GM23338 (cell line): ENCODE data around the gene MTRFR. TPM values are rescaled to one million over a fixed set of nuclear protein-coding genes. Genes with fewer than 3 reads are reported as not detected.

ENCODE experiments used
- ATAC-seq: fragments of 200-7000 bp; cut with Tn5 transposase; 3 replicates; pipeline ENCODE4 v1.9.1; 2020
- DNase-seq: peaks from one replicate; pipeline ENCODE4 v3.0.0-alpha.2; 2015; ENCODE audit warnings: low spot score
- H2AFZ ChIP-seq: fragments of 200-600 bp; sonication (generic); 2 replicates; pipeline ENCODE4 v1.8.0; 2016; ENCODE audit warnings: antibody characterized with exemption, mild to moderate bottlenecking, moderate library complexity
- H3F3A ChIP-seq: fragments of 200-600 bp; sonication (generic); replicated peaks from 2 replicates; pipeline ENCODE4 v1.8.0; 2017; ENCODE audit warnings: antibody characterized with exemption, mixed run types, low read depth
- H3K27ac ChIP-seq: fragments of 200-600 bp; sonication (generic); 2 replicates; pipeline ENCODE4 v1.6.1; 2016; ENCODE audit warnings: low read depth
- H3K27me3 ChIP-seq: fragments of 200-600 bp; sonication (generic); 2 replicates; pipeline ENCODE4 v1.8.0; 2016; ENCODE audit warnings: mild to moderate bottlenecking, mixed run types, moderate library complexity; ENCODE audit not compliant: insufficient read depth
- H3K36me3 ChIP-seq: fragments of 200-600 bp; sonication (generic); 2 replicates; pipeline ENCODE4 v1.8.0; 2016; ENCODE audit warnings: mild to moderate bottlenecking; ENCODE audit not compliant: insufficient read depth
- H3K4me1 ChIP-seq: fragments of 200-600 bp; sonication (generic); 2 replicates; pipeline ENCODE4 v1.8.0; 2016; ENCODE audit warnings: mild to moderate bottlenecking, moderate library complexity; ENCODE audit not compliant: insufficient read depth
- H3K4me2 ChIP-seq: fragments of 200-600 bp; sonication (generic); 2 replicates; pipeline ENCODE4 v1.7.1; 2017; ENCODE audit warnings: mixed run types
- H3K4me3 ChIP-seq: fragments of 200-600 bp; sonication (generic); 2 replicates; pipeline ENCODE4 v1.6.1; 2016; ENCODE audit warnings: mixed run types
- H3K79me2 ChIP-seq: fragments of 200-600 bp; sonication (generic); replicated peaks from 2 replicates; pipeline ENCODE4 v1.8.0; 2017; ENCODE audit warnings: mild to moderate bottlenecking; ENCODE audit not compliant: insufficient read depth
- H3K9me2 ChIP-seq: fragments of 200-600 bp; sonication (generic); 2 replicates; pipeline ENCODE4 v1.8.0; 2017; ENCODE audit not compliant: insufficient read depth
- H4K20me1 ChIP-seq: fragments of 200-600 bp; sonication (generic); replicated peaks from 2 replicates; pipeline ENCODE4 v1.8.0; 2017; ENCODE audit warnings: mild to moderate bottlenecking; ENCODE audit not compliant: insufficient read depth
- H3K27ac Mint-ChIP-seq: 2 replicates; pipeline ENCODE4 v1.8.0; 2020; ENCODE audit warnings: inconsistent platforms, mild to moderate bottlenecking, moderate library complexity, mixed read lengths
- H3K27me3 Mint-ChIP-seq: 3 replicates; pipeline ENCODE4 v1.8.0; 2022; ENCODE audit warnings: low read depth, mild to moderate bottlenecking, moderate library complexity, mixed read lengths, inconsistent platforms; ENCODE audit not compliant: insufficient read depth, poor library complexity
- H3K36me3 Mint-ChIP-seq: 3 replicates; pipeline ENCODE4 v1.8.0; 2021; ENCODE audit warnings: low read depth, mild to moderate bottlenecking, inconsistent platforms, moderate library complexity, mixed read lengths
- H3K4me1 Mint-ChIP-seq: 3 replicates; pipeline ENCODE4 v1.8.0; 2020; ENCODE audit warnings: mild to moderate bottlenecking, inconsistent platforms, mixed read lengths
- H3K4me3 Mint-ChIP-seq: 3 replicates; pipeline ENCODE4 v1.8.0; 2021; ENCODE audit warnings: moderate library complexity, mild to moderate bottlenecking, inconsistent platforms, mixed read lengths
- H3K9me3 Mint-ChIP-seq: 3 replicates; pipeline ENCODE4 v1.8.0; 2020; ENCODE audit warnings: moderate library complexity, mild to moderate bottlenecking, inconsistent platforms, mixed read lengths
- CREB1 ChIP-seq: fragments of 250-450 bp; sonication (Bioruptor Pico); IDR thresholded peaks from 2 replicates; pipeline ENCODE4 v1.5.0; 2020; ENCODE audit warnings: low read depth, mild to moderate bottlenecking, moderate library complexity
- EZH2 ChIP-seq: fragments of 200-600 bp; sonication (generic); IDR thresholded peaks from one replicate; pipeline ENCODE4 v1.8.0; 2017; ENCODE audit warnings: antibody characterized with exemption, mild to moderate bottlenecking, low read depth; ENCODE audit not compliant: unreplicated experiment
- EZH2phosphoT487 ChIP-seq: fragments of 200-600 bp; sonication (generic); IDR thresholded peaks from one replicate; pipeline ENCODE4 v1.8.1; 2018; ENCODE audit warnings: antibody characterized with exemption; ENCODE audit not compliant: unreplicated experiment
- JUNB ChIP-seq: IDR thresholded peaks from one replicate; pipeline ENCODE4 v1.6.1; 2016; ENCODE audit warnings: antibody characterized with exemption; ENCODE audit not compliant: unreplicated experiment
- NANOG ChIP-seq: IDR thresholded peaks from 2 replicates; pipeline ENCODE4 v1.6.1; 2016; ENCODE audit warnings: antibody characterized with exemption, borderline replicate concordance
- POLR2AphosphoS5 ChIP-seq: IDR thresholded peaks from 2 replicates; pipeline ENCODE4 v1.6.1; 2016; ENCODE audit warnings: antibody characterized with exemption, low read depth
- ZNF114 ChIP-seq: fragments of 250-450 bp; sonication (Bioruptor Pico); IDR thresholded peaks from 2 replicates; pipeline ENCODE4 v1.5.0; 2020; ENCODE audit warnings: mild to moderate bottlenecking, moderate library complexity
- ZNF331 ChIP-seq: fragments of 250-450 bp; sonication (Bioruptor Pico); IDR thresholded peaks from 2 replicates; pipeline ENCODE4 v1.5.0; 2020; ENCODE audit warnings: low read depth, mild to moderate bottlenecking, moderate library complexity
- polyA plus RNA-seq: library from polyadenylated mRNA; unstranded; fragments of >200 nt; fragmentation: Nextera tagmentation; extraction: Ambion mirVana; gene quantifications from 2 replicates; pipeline ENCODE4 v1.2.1, GENCODE V29; 2016
- total RNA-seq: library from RNA; depleted of rRNA; stranded (reverse); fragments of >200 nt; shearing (Covaris generic); gene quantifications from 2 replicates; pipeline ENCODE4 v1.2.3, GENCODE V29; 2014
- TF ChIP-seq, protein P1 (sequence below): IDR thresholded peaks from 2 replicates; pipeline ENCODE4 v1.6.1; 2016; ENCODE audit warnings: antibody characterized with exemption
- TF ChIP-seq, protein P2 (sequence below): fragments of 250-450 bp; sonication (Bioruptor Pico); IDR thresholded peaks from 2 replicates; pipeline ENCODE4 v1.5.0; 2020; ENCODE audit warnings: mild to moderate bottlenecking, moderate library complexity
- TF ChIP-seq, protein P3 (sequence below), 2 experiments: fragments of 200-600 bp in 1 of 2; sonication (generic) in 1 of 2; conservative IDR thresholded peaks; 2 replicates each; pipeline versions ENCODE4 v1.5.1 to v1.6.1; 2016 to 2017; ENCODE audit warnings: antibody characterized with exemption in 2 of 2, low read depth in 2 of 2, mild to moderate bottlenecking in 2 of 2, moderate library complexity in 1 of 2
- TF ChIP-seq, protein P4 (sequence below): IDR thresholded peaks from one replicate; pipeline ENCODE4 v1.6.1; 2018; ENCODE audit warnings: antibody characterized with exemption; ENCODE audit not compliant: unreplicated experiment

Gene MTRFR
- total and polyA plus RNA-seq, 2 experiments from 2014 or later: 14.8 to 38.4 TPM

DNA sequence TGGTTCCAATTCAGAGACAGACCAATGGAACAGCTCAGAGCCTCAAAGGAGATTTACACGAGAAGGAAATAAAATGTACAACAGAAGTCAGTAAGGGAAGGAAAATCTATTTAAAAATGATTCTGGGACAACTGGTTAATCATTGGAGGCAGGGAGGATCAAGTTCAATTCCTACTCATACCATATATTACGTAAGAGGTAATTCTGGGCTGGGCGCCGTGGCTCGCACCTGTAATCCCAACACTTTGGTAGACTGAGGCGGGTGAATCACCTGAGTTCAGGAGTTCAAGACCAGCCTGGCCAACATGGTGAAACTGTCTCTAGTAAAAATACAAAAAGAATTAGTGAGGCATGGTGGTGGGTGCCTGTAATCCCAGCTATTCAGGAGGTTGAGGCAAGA, 45.6 kb upstream of the MTRFR start:
- Histone ChIP-seq H2AFZ (no peak overlapping the region), H3K9me2 (no peaks in the 10 kb centered on the region), H3K4me3 (no peak overlapping the region), H3F3A (no peaks in the 10 kb centered on the region), H3K4me1 (no peaks in the 10 kb centered on the region), H3K4me2 (no peak overlapping the region), H3K79me2 (no peaks in the 10 kb centered on the region), H3K27me3 (no peaks in the 10 kb centered on the region), H3K36me3 (0 out of 2 replicates have a peak, but pooled peaks cover 5% of the 10 kb centered on the region), H4K20me1 (no peaks in the 10 kb centered on the region; the same call in 1 of the 2 replicates), H3K27ac (no peak overlapping the region)
- Mint-ChIP-seq H3K27me3 (peaks cover 1% of the 10 kb centered on the region), H3K27ac (no peak overlapping the region), H3K36me3 (peaks cover 38% of the 10 kb centered on the region), H3K4me3 (no peak overlapping the region), H3K9me3 (no peaks in the 10 kb centered on the region), H3K4me1 (no peaks in the 10 kb centered on the region)
- DNase-seq (no peak), ATAC-seq (no peak)
- TF ChIP-seq, protein P1, sequence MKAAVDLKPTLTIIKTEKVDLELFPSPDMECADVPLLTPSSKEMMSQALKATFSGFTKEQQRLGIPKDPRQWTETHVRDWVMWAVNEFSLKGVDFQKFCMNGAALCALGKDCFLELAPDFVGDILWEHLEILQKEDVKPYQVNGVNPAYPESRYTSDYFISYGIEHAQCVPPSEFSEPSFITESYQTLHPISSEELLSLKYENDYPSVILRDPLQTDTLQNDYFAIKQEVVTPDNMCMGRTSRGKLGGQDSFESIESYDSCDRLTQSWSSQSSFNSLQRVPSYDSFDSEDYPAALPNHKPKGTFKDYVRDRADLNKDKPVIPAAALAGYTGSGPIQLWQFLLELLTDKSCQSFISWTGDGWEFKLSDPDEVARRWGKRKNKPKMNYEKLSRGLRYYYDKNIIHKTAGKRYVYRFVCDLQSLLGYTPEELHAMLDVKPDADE: no peak
- TF ChIP-seq CREB1 (no peak), EZH2phosphoT487 (no peak), EZH2 (no peak), ZNF114 (no peak), NANOG (no peak), ZNF331 (CRISPR knock-in tag) (no peak), POLR2AphosphoS5 (no peak), JUNB (no peak)
- TF ChIP-seq, protein P2, sequence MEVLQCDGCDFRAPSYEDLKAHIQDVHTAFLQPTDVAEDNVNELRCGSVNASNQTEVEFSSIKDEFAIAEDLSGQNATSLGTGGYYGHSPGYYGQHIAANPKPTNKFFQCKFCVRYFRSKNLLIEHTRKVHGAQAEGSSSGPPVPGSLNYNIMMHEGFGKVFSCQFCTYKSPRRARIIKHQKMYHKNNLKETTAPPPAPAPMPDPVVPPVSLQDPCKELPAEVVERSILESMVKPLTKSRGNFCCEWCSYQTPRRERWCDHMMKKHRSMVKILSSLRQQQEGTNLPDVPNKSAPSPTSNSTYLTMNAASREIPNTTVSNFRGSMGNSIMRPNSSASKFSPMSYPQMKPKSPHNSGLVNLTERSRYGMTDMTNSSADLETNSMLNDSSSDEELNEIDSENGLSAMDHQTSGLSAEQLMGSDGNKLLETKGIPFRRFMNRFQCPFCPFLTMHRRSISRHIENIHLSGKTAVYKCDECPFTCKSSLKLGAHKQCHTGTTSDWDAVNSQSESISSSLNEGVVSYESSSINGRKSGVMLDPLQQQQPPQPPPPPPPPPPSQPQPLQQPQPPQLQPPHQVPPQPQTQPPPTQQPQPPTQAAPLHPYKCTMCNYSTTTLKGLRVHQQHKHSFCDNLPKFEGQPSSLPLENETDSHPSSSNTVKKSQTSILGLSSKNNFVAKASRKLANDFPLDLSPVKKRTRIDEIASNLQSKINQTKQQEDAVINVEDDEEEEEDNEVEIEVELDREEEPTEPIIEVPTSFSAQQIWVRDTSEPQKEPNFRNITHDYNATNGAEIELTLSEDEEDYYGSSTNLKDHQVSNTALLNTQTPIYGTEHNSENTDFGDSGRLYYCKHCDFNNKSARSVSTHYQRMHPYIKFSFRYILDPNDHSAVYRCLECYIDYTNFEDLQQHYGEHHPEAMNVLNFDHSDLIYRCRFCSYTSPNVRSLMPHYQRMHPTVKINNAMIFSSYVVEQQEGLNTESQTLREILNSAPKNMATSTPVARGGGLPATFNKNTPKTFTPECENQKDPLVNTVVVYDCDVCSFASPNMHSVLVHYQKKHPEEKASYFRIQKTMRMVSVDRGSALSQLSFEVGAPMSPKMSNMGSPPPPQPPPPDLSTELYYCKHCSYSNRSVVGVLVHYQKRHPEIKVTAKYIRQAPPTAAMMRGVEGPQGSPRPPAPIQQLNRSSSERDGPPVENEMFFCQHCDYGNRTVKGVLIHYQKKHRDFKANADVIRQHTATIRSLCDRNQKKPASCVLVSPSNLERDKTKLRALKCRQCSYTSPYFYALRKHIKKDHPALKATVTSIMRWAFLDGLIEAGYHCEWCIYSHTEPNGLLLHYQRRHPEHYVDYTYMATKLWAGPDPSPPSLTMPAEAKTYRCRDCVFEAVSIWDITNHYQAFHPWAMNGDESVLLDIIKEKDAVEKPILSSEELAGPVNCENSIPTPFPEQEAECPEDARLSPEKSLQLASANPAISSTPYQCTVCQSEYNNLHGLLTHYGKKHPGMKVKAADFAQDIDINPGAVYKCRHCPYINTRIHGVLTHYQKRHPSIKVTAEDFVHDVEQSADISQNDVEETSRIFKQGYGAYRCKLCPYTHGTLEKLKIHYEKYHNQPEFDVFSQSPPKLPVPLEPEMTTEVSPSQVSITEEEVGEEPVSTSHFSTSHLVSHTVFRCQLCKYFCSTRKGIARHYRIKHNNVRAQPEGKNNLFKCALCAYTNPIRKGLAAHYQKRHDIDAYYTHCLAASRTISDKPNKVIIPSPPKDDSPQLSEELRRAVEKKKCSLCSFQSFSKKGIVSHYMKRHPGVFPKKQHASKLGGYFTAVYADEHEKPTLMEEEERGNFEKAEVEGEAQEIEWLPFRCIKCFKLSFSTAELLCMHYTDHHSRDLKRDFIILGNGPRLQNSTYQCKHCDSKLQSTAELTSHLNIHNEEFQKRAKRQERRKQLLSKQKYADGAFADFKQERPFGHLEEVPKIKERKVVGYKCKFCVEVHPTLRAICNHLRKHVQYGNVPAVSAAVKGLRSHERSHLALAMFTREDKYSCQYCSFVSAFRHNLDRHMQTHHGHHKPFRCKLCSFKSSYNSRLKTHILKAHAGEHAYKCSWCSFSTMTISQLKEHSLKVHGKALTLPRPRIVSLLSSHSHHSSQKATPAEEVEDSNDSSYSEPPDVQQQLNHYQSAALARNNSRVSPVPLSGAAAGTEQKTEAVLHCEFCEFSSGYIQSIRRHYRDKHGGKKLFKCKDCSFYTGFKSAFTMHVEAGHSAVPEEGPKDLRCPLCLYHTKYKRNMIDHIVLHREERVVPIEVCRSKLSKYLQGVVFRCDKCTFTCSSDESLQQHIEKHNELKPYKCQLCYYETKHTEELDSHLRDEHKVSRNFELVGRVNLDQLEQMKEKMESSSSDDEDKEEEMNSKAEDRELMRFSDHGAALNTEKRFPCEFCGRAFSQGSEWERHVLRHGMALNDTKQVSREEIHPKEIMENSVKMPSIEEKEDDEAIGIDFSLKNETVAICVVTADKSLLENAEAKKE (CRISPR knock-in tag): no peak
- TF ChIP-seq, protein P3, sequence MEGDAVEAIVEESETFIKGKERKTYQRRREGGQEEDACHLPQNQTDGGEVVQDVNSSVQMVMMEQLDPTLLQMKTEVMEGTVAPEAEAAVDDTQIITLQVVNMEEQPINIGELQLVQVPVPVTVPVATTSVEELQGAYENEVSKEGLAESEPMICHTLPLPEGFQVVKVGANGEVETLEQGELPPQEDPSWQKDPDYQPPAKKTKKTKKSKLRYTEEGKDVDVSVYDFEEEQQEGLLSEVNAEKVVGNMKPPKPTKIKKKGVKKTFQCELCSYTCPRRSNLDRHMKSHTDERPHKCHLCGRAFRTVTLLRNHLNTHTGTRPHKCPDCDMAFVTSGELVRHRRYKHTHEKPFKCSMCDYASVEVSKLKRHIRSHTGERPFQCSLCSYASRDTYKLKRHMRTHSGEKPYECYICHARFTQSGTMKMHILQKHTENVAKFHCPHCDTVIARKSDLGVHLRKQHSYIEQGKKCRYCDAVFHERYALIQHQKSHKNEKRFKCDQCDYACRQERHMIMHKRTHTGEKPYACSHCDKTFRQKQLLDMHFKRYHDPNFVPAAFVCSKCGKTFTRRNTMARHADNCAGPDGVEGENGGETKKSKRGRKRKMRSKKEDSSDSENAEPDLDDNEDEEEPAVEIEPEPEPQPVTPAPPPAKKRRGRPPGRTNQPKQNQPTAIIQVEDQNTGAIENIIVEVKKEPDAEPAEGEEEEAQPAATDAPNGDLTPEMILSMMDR (conservative IDR thresholded peaks at IDR 0.05; ENCODE audit: low read depth in 2 of 2): no peak
- TF ChIP-seq, protein P4, sequence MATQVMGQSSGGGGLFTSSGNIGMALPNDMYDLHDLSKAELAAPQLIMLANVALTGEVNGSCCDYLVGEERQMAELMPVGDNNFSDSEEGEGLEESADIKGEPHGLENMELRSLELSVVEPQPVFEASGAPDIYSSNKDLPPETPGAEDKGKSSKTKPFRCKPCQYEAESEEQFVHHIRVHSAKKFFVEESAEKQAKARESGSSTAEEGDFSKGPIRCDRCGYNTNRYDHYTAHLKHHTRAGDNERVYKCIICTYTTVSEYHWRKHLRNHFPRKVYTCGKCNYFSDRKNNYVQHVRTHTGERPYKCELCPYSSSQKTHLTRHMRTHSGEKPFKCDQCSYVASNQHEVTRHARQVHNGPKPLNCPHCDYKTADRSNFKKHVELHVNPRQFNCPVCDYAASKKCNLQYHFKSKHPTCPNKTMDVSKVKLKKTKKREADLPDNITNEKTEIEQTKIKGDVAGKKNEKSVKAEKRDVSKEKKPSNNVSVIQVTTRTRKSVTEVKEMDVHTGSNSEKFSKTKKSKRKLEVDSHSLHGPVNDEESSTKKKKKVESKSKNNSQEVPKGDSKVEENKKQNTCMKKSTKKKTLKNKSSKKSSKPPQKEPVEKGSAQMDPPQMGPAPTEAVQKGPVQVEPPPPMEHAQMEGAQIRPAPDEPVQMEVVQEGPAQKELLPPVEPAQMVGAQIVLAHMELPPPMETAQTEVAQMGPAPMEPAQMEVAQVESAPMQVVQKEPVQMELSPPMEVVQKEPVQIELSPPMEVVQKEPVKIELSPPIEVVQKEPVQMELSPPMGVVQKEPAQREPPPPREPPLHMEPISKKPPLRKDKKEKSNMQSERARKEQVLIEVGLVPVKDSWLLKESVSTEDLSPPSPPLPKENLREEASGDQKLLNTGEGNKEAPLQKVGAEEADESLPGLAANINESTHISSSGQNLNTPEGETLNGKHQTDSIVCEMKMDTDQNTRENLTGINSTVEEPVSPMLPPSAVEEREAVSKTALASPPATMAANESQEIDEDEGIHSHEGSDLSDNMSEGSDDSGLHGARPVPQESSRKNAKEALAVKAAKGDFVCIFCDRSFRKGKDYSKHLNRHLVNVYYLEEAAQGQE: no peak
